Ramos (cell line): Measurements from ENCODE around the gene CPVL.

Experiments used
- in situ Hi-C: fragments of 300-500 bp; cut with MboI; formaldehyde crosslinking; loops from one replicate; pipeline ENCODE4 v1.14.3; 2022; ENCODE audit warnings: low sequenced_read_pairs; ENCODE audit not compliant: unreplicated experiment

Gene CPVL

GRCh38 chr7:29146057-29146706, at the start of gene CPVL:
TSS of gene CPVL (minus strand) at chr7:29146537. CDS start at chr7:29121061, 25,476 bp downstream.
- in situ Hi-C loops: no loop called here

DNA sequence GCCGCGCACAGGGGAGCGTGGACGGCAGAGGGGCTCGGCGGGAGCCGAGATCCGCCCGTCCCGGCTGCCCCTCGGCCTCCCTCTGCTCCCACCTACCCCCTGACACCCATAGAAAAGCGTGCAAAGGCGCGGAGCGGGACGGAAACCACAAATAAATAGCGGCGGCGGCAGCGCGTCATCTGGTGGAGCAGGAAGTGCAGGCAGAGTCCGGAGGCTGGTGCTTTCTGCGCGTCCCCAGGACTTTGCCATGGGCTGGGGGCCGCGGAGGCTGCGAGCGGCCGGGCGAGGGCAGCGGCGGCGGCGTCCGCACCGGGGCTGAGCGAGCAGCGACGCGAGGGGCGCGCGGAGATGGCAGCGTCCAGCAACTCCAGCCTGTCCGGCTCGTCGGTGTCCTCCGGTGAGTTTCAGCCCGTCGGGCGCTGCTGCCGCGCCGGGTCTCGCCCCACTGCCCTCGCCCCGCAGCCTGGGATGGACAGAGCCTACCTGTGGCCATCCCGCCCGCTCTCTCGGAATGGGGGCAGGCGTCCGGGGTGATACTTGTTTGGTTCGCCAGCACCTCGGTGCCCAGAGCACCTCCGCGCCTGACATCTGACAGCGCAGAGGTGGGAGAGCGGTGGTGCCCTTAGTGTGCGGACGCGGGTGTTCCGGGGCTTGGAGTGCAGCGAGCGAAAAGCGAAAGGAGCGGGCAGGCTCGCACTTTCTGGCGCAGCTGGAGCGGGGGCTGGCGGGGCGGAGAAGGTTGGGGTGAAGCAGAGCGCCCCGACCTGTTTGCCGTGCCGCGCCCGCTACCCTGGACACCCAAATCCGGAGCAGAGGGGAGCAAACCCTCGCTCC, 48.5 kb upstream of the CPVL start, which contains the start of gene CHN2:
Gene CHN2 (plus strand): TSS at position 182 of the 834 bp plus-strand sequence.
- in situ Hi-C loops: no loop called here

GRCh38 chr7:29194206-29194593, 47.9 kb upstream of the CPVL start:
- in situ Hi-C loops: no loop called here

GRCh38 chr7:29193316-29194205, 47.2 kb upstream of the CPVL start:
- in situ Hi-C loops: no loop called here

DNA sequence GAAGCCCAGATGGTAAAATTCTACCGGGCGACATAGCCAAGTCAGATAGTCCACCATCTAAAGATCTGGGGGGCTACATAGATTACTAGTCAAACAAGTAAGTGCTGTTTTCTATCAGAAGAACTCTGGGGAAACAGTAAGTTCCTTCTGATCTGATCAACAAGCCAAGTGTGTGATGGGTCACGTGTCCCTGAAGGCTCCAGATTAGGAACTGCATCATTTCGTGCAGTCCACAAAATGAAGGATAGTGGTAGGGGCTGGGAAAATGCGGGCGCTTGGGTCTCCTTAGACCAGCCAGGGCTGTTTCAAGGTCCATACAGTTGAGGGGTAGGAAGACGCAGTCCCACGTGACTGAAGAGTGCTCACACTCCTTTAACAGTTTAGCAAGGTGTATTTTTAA, 46.5 kb upstream of the CPVL start:
- in situ Hi-C loops: no loop called here

- in situ Hi-C loops: no loop called here
Measured at GRCh38 chr7:29192323-29192722, 46.0 kb upstream of the CPVL start.

GRCh38 chr7:29190349-29191045, 44.2 kb upstream of the CPVL start:
- in situ Hi-C loops: no loop called here

DNA sequence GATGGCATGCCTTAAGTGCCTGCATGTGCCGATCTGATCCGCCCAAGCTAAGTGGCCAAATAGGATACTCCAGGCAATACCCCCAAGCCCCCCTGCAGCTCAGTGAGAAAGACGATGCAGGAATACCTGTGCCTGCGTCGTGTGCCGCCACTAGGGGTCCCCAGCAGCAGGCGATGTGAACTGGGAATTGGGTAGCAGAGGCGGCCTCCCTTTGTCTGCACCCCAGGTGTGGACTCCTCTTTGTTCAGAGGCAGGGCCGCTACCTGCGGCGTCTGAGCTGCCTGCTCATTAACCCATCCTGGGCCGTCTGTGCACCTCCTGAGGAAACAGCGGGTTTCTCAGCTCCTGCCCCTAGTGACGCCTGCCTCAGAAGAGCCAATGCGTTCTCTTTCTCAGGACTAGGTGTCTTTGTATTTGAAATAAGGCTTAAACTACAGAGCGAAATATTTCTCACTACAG, 43.4 kb upstream of the CPVL start:
- in situ Hi-C loops: no loop called here

- in situ Hi-C loops: no loop called here
Measured at GRCh38 chr7:29185613-29186012, 39.3 kb upstream of the CPVL start.

- in situ Hi-C loops: no loop called here
Measured at GRCh38 chr7:29184599-29184998, 38.3 kb upstream of the CPVL start.

GRCh38 chr7:29179115-29179514, 32.8 kb upstream of the CPVL start:
- in situ Hi-C loops: no loop called here

- in situ Hi-C loops: no loop called here
Measured at GRCh38 chr7:29177963-29178600, 31.7 kb upstream of the CPVL start.

- in situ Hi-C loops: no loop called here
Measured at GRCh38 chr7:29173458-29173857, 27.1 kb upstream of the CPVL start.

DNA sequence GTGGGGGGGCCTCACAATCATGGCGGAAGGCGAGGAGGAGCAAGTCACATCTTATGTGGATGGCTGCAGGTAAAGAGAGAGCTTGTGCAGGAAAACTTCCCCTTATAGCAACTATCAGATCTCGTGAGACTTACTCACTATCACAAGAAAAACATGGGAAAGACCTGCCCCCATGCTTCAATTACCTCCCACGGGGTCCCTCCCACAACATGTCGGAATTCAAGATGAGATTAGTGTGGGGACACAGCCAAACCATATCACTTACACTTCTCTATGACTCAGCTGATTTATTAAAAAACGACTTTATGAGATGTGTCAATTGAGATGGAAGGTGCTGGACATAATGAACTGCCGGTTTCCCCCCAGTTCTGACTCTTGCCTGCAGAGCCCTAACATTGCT, 24.4 kb upstream of the CPVL start:
- in situ Hi-C loops: no loop called here

DNA sequence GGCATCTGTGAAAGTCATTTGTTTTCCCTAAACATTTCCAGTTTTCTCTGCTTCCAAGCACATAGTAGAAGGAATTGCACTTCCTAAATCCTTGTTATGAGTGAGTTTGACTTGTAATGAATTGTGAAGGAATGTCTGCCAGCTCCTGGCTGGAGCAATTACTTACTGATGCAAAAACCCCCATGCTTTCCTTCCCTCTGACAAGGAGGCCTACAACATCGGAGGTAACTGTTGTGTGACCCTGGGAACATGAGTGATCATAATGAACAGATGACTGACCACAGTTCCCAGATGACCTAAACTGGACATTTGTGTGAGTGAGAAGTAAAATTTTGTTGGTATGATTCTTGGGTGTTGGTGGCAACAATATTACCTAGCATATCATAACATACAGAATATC, 21.4 kb upstream of the CPVL start:
- in situ Hi-C loops: no loop called here

- in situ Hi-C loops: no loop called here
Measured at GRCh38 chr7:29163854-29164253, 17.5 kb upstream of the CPVL start.

- in situ Hi-C loops: no loop called here
Measured at GRCh38 chr7:29162577-29162976, 16.2 kb upstream of the CPVL start.

DNA sequence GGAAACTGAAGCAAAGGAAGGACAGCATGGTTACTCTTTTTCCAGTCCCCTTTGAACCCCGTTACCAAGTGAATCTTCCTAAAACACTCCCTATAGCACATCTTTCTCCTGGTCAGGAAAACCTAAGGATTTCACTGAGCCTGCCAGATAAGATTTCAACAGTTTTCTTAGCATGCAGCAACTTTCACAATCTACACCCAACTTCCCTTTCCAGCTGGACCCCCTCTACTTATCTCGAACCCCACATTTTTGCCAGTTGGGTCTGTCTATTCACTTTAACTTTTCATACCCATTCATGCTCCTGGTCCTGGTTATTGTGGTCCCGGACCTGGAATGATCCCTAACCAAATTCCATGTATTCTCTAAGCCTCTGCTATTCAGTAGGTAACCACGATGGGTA, 14.9 kb upstream of the CPVL start:
- in situ Hi-C loops: no loop called here

DNA sequence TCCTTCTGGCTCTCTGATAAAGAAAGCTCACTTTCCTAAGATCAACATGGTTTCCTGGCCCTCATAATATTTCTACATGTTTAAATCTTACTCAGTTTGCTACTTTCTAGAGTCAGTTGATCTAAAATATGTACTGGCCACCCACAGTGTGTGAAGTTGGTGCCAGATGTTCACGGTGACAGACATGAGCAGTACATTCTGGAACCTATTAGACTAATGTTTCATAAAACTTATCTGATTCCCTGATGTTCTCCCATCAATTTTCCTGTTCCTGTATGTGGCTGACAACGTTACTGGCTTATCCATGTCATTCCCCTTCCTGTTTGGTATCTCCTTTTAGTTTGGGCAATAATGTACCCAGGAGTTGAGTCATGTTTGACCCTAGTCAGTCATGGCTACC, 13.7 kb upstream of the CPVL start:
- in situ Hi-C loops: no loop called here
